SK-N-SH treated with all-trans-retinoic acid at 6 μM for 48 hours (cell line): Measurements from ENCODE around the gene SCAPER.

Source experiments
- BACH2 ChIP-seq: fragments of 250-450 bp; sonication (Bioruptor Pico); IDR thresholded peaks from 2 replicates; pipeline ENCODE4 v1.9.0; 2021; ENCODE audit warnings: mild to moderate bottlenecking, borderline replicate concordance
- CSDC2 ChIP-seq: fragments of 250-450 bp; sonication (Bioruptor Pico); IDR thresholded peaks from 2 replicates; pipeline ENCODE4 v1.5.0; 2020; ENCODE audit warnings: mild to moderate bottlenecking, moderate library complexity
- TF ChIP-seq, protein P1 (sequence below): fragments of 250-450 bp; sonication (Bioruptor Pico); IDR thresholded peaks from 2 replicates; pipeline ENCODE4 v1.5.0; 2020; ENCODE audit warnings: mild to moderate bottlenecking, moderate library complexity

- TF ChIP-seq BACH2 (CRISPR knock-in tag) (no peak), CSDC2 (CRISPR knock-in tag) (no peak)
- TF ChIP-seq, protein P1, sequence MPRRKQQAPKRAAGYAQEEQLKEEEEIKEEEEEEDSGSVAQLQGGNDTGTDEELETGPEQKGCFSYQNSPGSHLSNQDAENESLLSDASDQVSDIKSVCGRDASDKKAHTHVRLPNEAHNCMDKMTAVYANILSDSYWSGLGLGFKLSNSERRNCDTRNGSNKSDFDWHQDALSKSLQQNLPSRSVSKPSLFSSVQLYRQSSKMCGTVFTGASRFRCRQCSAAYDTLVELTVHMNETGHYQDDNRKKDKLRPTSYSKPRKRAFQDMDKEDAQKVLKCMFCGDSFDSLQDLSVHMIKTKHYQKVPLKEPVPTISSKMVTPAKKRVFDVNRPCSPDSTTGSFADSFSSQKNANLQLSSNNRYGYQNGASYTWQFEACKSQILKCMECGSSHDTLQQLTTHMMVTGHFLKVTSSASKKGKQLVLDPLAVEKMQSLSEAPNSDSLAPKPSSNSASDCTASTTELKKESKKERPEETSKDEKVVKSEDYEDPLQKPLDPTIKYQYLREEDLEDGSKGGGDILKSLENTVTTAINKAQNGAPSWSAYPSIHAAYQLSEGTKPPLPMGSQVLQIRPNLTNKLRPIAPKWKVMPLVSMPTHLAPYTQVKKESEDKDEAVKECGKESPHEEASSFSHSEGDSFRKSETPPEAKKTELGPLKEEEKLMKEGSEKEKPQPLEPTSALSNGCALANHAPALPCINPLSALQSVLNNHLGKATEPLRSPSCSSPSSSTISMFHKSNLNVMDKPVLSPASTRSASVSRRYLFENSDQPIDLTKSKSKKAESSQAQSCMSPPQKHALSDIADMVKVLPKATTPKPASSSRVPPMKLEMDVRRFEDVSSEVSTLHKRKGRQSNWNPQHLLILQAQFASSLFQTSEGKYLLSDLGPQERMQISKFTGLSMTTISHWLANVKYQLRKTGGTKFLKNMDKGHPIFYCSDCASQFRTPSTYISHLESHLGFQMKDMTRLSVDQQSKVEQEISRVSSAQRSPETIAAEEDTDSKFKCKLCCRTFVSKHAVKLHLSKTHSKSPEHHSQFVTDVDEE (CRISPR knock-in tag), result no peak
These were observed 30.5 kb upstream of the SCAPER start for GRCh38 chr15:76935620-76936019.
